GM19239 (cell line): ENCODE measurements around the gene SAXO1.
"Not testable (repeated sequence)": the region's sequence is repeated elsewhere in the genome, so short reads cannot be mapped to it uniquely, and the experiment has no call there.

Experiments used
- DNase-seq: peaks from one replicate; pipeline ENCODE4 v3.0.0; 2011; ENCODE audit warnings: low spot score; ENCODE audit not compliant: insufficient read length
- FAIRE-seq: peaks from 2 replicates; lab custom pipeline; 2011; peaks lifted over from hg19 to GRCh38; lab: Jason Lieb, UNC

The SAXO1 gene

DNA sequence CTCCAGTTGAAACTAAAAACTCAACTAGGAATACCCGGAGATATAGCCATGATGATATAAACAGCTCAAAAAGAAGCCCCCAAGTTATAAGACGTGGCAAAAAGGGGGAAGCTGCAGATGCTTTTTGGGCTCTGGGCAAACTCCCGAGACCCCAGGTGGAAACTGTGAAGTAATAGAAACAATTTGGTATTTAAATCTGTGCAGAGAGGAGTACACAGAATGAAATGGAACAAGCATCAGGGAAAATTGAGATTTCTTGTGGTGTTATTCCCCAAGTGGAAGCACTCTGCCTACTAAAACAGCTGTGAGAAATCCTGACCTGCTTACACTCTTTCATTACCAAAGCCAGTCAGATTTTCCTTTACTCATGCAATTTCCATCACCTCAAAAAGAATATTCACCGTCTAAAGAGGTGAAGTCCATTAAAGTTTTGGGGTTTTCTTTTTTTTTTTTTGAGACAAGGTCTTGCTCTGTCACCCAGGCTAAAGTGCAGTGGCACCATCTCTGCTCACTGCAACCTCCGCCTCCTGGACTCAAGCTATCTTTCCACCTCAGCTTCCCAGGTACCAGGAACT is 23.5 kb downstream of the SAXO1 start:
- FAIRE-seq (no peak), DNase-seq (no peak)

DNA sequence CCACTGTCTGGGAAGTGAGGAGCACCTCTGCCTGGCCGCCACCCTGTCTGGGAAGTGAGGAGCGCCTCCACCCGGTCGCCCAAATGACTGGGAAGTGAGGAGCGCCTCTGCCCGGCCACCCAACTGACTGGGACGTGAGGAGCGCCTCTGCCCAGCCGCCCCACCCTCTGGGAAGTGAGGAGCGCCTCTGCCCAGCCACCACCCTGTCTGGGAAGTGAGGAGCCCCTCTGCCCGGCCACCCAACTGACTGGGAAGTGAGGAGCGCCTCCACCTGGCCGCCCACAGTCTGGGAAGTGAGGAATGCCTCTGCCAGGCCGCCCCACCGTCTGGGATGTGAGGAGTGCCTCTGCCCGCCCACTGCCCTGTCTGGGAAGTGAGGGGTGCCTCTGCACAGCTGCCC is 32.9 kb downstream of the SAXO1 start:
- no peak for DNase-seq
- FAIRE-seq, result no peak

DNA sequence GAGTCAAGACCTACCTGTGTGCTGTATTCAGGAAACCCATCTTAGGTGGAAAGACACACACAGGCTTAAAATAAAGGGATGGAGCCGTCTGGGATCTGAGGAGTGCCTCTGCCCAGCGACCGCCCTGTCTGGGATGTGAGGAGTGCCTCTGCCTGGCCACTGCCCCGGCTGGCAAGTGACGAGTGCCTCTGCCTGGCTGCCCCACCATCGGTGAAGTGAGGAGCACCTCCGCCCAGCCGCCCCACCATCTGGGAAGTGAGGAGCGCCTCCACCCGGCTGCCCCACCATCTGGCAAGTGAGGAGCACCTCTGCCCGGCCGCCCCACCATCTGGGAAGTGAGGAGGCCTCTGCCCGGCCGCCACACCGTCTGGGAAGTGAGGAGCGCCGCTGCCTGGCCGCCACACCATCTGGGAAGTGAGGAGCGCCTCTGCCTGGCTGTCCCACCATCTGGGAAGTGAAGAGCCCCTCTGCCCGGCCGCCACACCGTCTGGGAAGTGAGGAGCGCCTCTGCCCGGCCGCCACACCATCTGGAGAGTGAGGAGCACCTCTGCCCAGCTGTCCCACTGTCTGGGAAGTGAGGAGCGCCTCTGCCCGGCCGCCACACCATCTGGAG is 33.7 kb downstream of the SAXO1 start:
- no peak for FAIRE-seq
- DNase-seq, result no peak

DNA sequence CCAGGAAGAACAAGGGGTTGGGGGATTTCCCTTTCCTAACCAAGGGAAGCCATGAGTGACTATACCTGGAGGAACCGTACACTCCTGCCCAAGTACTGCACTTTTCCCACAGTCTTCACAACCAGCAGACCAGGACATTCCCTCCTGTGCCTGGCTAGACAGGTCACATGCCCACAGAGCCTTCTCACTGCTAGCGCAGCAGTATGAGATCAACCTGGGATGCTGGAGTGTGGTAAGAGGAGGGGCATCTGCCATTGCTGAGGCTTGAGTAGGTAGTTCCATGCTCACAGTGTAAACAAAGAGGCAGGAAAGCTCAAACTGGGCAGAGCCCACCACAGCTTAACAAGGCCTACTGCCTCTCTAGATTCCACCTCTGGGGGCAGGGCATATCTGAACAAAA is 35.9 kb downstream of the SAXO1 start:
- FAIRE-seq (no peak), DNase-seq (no peak)

DNA sequence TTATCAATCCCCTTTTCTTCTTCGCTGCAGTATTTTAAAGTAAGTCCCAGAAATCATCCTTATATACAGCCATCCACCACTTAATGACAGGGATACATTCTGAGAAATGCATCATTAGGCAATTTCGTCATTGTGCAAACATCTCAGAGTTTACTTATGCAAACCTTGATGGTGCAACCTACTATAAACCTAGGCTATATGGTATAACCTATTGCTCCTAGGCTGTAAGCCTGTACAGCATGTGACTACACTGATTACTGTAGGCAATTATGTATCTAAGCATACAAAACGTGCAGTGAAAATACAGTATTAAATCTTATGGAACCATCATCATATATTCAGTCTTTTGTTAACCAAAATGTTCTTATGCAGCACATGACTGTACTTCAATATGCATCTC is 36.8 kb downstream of the SAXO1 start:
- FAIRE-seq, result no peak
- no peak for DNase-seq

DNA sequence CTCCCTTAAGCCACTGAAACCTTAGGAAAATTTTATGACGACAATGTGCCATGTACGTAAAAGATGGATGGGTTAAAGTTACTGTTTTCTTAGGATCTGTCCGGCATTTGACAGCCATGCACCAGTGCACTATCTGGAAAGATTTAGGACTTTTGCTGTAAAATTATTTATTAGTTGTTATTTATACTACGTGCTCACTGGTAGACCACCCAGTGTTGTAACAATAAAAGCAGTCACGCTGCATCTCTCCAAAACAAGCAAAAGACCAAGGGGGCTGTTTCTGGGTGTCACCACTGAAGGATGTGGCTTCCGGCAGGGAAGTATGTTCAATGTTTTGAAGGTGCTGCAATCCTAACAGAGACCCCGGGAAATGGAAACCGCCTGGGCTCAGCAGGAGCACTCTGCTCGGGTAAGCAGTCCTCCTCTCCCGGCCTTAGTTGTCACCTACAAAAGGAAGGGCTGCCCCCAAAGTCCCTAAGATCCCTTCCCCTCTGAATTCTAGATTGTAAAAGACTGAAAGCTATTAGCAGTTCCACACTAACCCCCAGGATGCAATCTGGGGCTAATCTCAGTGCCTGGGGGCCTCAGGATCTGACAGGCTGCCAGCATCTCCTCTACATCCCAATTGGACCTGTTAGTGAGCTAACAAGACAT is 38.6 kb downstream of the SAXO1 start:
- FAIRE-seq (no peak), DNase-seq (no peak)

DNA sequence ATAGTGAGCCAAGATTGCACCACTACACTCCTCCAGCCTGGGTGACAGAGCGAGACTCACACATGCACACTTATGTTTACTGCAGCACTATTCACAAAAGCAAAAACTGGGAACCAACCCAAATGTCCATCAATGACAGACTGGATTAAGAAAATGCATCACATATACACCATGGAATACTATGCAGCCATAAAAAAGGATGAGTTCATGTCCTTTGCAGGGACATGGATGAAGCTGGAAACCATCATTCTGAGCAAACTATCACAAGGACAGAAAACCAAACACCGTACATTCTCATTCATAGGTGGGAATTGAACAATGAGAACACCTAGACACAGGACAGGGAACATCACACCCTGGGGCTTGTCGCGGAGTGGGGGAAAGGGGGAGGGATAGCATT is 41.8 kb downstream of the SAXO1 start:
- not testable (repeated sequence) for FAIRE-seq, DNase-seq

DNA sequence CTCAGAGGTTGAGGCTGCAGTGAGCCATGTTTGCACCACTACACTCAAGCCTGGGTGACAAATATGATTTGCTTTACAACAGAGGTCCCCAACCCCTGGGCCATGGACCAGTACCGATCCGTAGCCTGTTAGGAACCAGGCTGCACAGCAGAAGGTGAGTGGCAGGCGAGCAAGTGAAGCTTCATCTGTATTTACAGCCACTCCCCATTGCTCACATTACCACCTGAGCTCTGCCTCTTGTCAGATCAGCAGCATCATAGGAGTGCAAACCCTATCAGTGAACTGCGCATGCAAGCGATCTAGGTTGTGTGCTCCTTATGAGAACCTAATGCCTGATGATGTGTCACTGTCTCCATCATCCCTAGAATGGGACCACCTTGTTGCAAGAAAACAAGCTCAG is 42.5 kb downstream of the SAXO1 start:
- FAIRE-seq (no peak), DNase-seq (no peak)

DNA sequence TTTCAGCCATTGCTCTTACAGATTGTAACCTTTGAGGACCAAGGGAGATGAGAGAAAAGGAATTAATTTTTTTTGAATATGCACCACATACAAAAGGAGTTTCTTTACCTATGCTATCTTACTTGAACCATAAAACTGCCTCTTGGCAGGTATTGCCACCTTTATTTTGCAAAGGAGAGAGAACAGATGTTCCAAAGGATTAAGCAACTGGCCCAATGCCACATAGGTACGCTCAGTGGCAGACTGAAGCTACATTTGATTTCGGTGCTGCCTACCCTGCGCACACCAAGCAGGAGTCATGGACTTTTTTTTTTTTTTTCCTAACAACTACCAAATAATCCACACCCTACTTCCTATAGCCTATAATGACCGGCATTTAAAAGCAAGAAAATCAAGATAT is 43.1 kb downstream of the SAXO1 start:
- FAIRE-seq (no peak), DNase-seq (no peak)

DNA sequence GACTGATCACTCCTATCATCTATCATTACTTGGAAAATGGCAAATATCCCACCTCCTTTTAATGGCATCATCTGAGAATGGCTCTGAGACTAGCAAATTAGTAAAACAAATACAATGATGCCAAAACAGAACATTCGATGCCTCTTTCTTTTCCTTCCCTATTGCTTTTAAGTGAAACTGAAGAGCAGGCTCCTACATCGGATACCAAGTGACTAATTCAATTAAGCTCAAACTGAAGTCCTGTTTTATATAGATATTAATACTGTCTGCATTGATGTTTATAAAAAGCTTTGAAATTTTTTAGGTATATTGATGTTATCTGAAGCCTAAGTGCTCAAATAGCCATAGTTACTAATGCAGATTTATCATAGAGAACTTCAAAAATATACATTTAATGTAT is 43.9 kb downstream of the SAXO1 start:
- DNase-seq, result no peak
- no peak for FAIRE-seq

DNA sequence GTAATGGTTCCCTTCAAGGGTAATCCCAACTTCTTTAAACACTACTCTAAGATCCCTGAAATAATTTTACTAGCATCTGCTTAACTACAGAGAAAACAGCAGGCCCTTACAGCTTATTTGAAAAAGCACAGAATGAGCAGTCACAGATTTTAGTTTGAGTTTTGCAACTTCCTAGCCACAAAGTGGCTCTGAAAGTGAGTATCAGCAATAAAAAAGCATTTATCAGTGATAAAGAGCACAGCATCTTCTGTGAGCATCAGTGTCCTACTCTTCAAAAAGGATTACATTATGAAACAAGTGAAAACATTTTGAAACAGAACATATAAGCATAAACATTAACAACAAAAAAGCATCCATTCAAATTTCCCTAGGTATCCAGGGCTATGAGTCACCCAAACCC is 45.0 kb downstream of the SAXO1 start:
- FAIRE-seq, result no peak
- DNase-seq, result no peak

DNA sequence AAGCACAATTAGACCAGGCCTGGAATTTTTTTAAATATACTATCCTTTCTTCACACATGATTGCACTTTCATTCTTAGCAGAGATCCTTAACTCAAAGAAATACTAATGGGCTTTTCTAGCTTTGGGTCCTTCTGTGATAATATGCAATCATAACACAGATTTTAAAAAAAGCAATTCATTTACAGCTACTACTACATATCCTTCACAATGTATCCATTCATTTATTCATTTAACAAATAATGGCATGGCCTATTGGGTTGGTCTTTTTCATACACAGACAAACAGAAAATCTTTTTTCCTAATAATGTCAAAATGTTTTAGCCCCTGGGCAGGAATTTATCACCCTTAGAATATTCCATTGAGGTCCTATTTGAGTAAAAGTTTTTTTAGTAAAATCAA is 47.0 kb downstream of the SAXO1 start:
- no peak for FAIRE-seq
- no peak for DNase-seq

DNA sequence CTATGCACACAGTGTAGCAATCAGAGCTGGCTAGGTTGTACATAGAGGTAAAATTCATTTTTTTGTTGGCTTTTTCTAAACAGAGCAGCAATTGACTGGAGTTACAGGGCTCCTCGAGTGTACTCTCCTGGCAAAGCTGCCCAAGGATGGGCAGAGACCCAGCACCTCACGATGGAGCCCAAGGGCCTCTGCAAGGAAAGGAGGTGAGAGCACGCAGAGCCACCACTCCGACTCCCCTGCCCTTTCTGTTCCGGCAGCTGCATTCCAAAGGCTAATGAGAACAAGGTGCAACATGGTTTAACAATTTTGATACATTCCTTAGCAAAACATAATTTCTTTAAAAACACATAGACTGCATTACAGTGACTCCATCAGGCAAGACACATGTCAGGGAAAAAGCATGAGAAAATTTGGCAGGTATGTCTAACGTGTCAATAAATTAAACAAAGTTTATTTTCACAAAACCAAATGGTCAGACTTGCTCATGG is 47.5 kb downstream of the SAXO1 start:
- no peak for FAIRE-seq
- DNase-seq, result no peak

DNA sequence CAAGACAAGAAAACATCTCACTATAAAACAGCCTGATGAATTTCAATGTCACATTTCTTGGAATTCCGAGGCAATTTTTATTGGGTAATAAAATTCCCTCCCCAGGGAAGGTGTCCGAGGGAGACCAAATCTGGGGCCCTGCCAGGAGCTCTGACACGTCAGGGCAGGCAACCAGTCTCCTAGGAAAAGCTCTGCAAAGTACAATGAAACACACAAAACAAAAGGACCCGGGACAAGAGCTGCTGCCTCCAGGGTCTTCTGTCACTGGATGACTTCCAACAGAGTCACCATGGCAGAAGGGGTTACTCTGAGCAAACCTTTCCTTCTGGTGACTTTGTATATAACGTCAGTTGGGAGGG is 50.8 kb downstream of the SAXO1 start:
- FAIRE-seq, result no peak
- DNase-seq, result no peak

DNA sequence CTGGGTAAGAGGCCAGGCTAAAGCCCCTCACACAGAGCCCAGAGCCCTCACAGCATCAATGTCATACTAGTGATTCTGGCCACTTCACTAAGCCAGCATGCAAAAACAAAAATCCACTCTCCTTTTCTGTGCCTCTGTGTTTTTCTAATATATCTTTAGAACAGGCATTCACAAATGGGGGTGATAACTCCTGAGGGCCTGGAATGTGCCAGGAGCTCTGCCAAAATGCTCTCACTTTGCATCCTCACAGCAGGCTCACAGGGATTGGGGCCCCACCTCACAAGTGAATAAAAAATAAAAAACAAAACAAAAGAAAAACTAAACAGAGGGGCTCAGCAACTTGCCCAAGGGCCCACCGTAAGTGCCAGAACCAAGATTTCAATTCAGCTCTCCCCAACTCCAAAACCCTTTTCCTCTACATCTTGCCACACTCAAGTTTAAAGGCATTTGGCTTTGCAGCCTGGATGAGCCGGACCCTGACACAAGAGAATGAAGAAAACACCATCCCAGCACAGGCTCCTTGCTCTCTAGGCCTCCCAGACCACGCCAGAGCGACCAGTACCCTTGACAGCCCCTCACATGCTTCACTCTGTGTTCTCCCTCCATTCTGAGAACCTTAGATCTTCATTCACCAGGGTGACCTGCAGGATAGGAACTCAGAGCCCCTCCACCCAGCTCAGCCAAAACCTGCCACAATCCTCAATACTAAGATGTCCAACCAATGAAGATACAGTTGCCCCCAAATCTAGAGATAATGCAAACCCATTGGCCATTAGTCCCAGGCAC is 51.3 kb downstream of the SAXO1 start:
- FAIRE-seq (no peak), DNase-seq (no peak)

DNA sequence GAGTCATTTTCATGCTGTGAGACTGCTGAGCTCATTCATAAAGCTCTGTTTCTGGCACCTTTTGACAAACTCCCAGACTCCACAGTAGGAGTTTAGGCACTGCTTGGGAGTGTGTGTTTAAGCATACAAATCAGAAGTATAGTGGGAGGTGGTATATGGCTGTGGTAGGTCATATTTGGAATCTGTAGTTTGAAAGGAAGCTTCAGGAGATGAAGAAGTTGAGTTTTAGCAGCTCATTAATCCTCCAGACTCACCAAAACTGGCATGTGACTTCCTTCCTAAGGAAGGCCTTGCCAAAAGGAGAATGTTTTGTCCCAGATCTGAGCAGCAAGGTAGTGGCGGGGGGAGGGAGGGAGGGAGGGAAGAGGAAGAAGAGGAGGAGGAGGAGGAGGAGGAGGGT is 52.8 kb downstream of the SAXO1 start:
- no peak for DNase-seq
- no peak for FAIRE-seq

DNA sequence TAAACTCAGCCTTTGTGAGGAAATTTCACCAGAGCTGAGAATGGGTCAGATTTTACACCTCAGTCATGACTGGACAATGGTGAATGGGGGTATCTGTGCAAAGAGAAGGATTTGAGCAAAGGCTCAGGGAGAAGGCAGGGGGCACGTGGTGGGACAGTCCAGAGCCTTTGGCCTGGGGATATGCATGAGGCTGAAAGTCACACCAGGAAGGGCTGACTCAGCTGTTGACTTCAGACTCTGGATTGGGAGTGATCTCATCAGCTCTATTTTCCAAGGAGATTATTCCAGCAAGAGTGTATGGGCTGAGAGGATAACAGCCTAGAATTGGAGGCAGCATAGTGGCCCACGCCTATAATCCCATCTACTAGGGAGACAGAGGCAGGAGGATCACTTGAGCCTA is 53.6 kb downstream of the SAXO1 start:
- FAIRE-seq (no peak), DNase-seq (no peak)

DNA sequence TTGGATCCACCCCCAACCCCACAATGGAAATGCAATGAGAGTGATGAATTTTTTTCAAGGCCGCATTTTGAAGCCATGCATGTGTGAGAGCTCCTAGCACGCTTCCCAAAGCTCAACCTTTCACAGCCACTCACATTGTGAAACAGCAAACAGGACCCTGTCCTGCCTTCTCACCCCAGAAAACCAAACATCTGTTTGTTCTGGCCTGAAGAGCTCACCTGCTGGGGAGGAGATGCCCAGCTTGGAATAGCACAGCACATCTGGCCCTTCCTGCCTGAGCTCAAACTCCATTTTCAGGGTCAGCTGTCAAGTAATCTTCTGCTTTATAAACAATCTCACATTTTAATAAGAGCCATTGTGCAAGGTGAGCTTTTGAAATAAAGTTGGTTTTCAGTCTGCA is 54.8 kb downstream of the SAXO1 start:
- DNase-seq, result no peak

DNA sequence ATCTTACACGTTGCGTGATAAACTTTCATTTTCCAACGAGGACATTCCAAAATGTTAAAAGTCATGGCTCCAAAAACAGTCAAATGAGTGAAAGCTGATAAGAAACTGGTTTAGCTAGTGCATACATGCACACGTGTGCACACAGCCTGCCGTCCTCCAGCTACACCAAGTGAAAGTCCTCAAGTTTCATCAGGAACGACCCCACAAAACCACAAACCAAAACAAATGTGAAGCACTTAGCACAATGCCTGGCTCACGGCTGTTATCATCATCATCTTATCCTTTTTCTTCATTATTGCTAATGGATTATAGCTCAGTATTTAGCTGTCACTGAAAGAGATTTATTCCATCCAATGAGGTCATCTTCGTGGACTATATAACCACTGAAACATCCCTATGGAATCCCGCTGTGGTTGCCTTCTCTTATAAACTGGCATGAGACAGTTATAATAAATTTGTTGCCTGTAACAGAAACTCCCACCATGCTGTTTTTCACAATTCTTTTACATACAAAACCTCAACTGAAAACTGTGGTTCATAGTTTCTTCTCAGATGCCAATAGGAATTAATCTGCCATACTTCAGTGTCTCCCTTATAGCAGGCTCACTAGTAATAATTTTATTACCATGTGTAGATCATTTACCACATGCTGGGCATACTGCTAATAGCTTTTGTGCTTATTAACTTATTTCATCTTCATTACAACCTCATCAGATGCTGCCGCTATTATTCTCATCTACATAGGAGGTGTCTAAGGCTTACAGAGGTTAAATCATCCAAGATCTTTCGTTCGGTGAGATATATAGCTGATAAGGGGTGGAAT is 56.1 kb downstream of the SAXO1 start:
- DNase-seq (no peak), FAIRE-seq (no peak)

More for the DNA sequence above, 54.8 kb downstream of the SAXO1 start:
- no peak for FAIRE-seq

DNA sequence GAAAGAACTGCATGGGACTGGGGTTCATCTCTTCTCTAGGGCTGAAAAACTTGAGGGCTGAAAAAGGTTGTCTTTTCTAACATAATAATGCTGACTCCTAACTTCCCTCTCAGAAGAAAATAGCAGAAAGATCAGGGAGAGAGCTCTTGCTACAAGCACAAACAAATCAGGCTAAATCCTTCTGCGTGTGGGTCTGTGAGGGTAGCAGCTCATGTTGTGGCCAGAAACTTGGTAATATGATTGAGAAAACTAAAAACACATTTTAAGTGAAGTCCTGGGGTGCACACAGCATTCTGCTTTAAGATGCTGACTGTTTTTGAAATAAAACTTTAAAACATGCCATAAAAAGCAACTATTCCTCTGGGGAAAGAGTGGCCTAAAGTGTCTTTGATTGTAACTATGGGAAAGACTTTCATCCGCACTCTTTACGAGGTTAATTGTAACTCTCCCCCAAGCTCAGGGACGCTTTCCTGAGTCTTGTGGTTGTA is 56.7 kb downstream of the SAXO1 start:
- FAIRE-seq (no peak), DNase-seq (no peak)
